Adrenal gland (tissue), 5 donors: ENCODE data around the gene ZNF738.

Source experiments
- CTCF ChIP-seq, 6 experiments: fragments of 450-650 bp in 4 of 6; fragments of 200-600 bp in 2 of 6; sonication (generic) in 1 of 6; IDR thresholded peaks; 1 replicate in 5 of 6; 2 replicates in 1 of 6; pipeline versions ENCODE4 v1.5.1 to v1.8.0; 2016 to 2021; ENCODE audit warnings: antibody characterized with exemption in 6 of 6, mild to moderate bottlenecking in 2 of 6, moderate library complexity in 1 of 6
- POLR2A ChIP-seq, 2 donors: fragments of 450-650 bp; IDR thresholded peaks; one replicate each; pipeline ENCODE4 v1.6.1; 2017; ENCODE audit warnings: antibody characterized with exemption in 2 of 2, mild to moderate bottlenecking in 2 of 2, moderate library complexity in 1 of 2
- donor health status: DM: no; HTN: no; CAD: no.

GRCh38 chr19:21328406-21328805 is 30.4 kb upstream of the ZNF738 start:
- TF ChIP-seq CTCF (IDR thresholded peaks at IDR 0.05) (no peak), POLR2A (IDR thresholded peaks at IDR 0.05) (no peak)
